Loucy (cell line): Measurements from ENCODE around the gene SCARF1.

Source experiments
- H2AFZ ChIP-seq: fragments of 200-600 bp; sonication (generic); 2 replicates; pipeline ENCODE4 v1.6.0; 2016; ENCODE audit warnings: antibody characterized with exemption, mild to moderate bottlenecking, low read length, moderate library complexity
- H3F3A ChIP-seq: fragments of 200-600 bp; 2 replicates; pipeline ENCODE4 v1.6.0; 2016; ENCODE audit warnings: antibody characterized with exemption, low read depth, mild to moderate bottlenecking
- H3K27me3 ChIP-seq: fragments of 200-600 bp; sonication (generic); 2 replicates; pipeline ENCODE4 v1.6.1; 2014; ENCODE audit warnings: low read length, mild to moderate bottlenecking; ENCODE audit not compliant: insufficient read depth, poor library complexity, severe bottlenecking
- H3K36me3 ChIP-seq: fragments of 200-600 bp; sonication (generic); 2 replicates; pipeline ENCODE4 v1.6.1; 2016; ENCODE audit warnings: low read length; ENCODE audit not compliant: insufficient read depth
- H3K4me1 ChIP-seq: fragments of 200-600 bp; sonication (generic); 2 replicates; pipeline ENCODE4 v1.5.1; 2014; ENCODE audit warnings: low read length, mild to moderate bottlenecking; ENCODE audit not compliant: insufficient read depth, poor library complexity, severe bottlenecking
- H3K4me2 ChIP-seq: fragments of 200-600 bp; sonication (generic); 2 replicates; pipeline ENCODE4 v1.6.0; 2014; ENCODE audit warnings: antibody characterized with exemption, low read length, low read depth, mild to moderate bottlenecking; ENCODE audit not compliant: poor library complexity, severe bottlenecking
- H3K4me3 ChIP-seq: fragments of 200-600 bp; sonication (generic); 2 replicates; pipeline ENCODE4 v1.5.1; 2014; ENCODE audit warnings: low read length, mild to moderate bottlenecking, mixed read lengths; ENCODE audit not compliant: poor library complexity, severe bottlenecking
- H3K79me2 ChIP-seq: fragments of 200-600 bp; sonication (generic); 2 replicates; pipeline ENCODE4 v1.6.1; 2014; ENCODE audit warnings: low read length; ENCODE audit not compliant: insufficient read depth
- H3K9ac ChIP-seq: fragments of 200-600 bp; sonication (generic); 2 replicates; pipeline ENCODE4 v1.6.0; 2014; ENCODE audit warnings: mild to moderate bottlenecking, low read depth, low read length, moderate library complexity; ENCODE audit not compliant: poor library complexity, severe bottlenecking
- H3K9me2 ChIP-seq: fragments of 200-600 bp; sonication (generic); replicated peaks from 2 replicates; pipeline ENCODE4 v1.6.1; 2016; ENCODE audit warnings: low read depth, low read length, mixed read lengths
- H3K9me3 ChIP-seq: fragments of 200-600 bp; sonication (generic); 2 replicates; pipeline ENCODE4 v1.6.1; 2014; ENCODE audit warnings: mild to moderate bottlenecking, antibody characterized with exemption, low read length, low read depth; ENCODE audit not compliant: insufficient read depth
- H4K20me1 ChIP-seq: fragments of 200-600 bp; sonication (generic); 2 replicates; pipeline ENCODE4 v1.6.0; 2014; ENCODE audit warnings: antibody characterized with exemption, low read length, mild to moderate bottlenecking; ENCODE audit not compliant: insufficient read depth, poor library complexity, severe bottlenecking
- EZH2phosphoT487 ChIP-seq: fragments of 200-600 bp; IDR thresholded peaks from 2 replicates; pipeline ENCODE4 v1.6.1; 2018; ENCODE audit warnings: antibody characterized with exemption, mild to moderate bottlenecking, moderate library complexity, borderline replicate concordance
- TF ChIP-seq, protein P1 (sequence below): fragments of 200-600 bp; sonication (generic); conservative IDR thresholded peaks from 2 replicates; pipeline ENCODE4 v1.5.1; 2014; ENCODE audit warnings: mild to moderate bottlenecking, antibody characterized with exemption, low read length

Gene SCARF1

GRCh38 chr17:1605681-1606351, 39.7 kb downstream of the SCARF1 start:
- Histone ChIP-seq H4K20me1 (no peaks in the 10 kb centered on the region), H3K4me1 (peaks cover 17% of the 10 kb centered on the region), H3K9me2 (no peaks in the 10 kb centered on the region), H3K4me3 (no peak overlapping the region), H3K9me3 (peaks cover 12% of the 10 kb centered on the region; the same call in 1 of the 2 replicates), H3F3A (no peaks in the 10 kb centered on the region), H3K36me3 (peaks cover 6% of the 10 kb centered on the region; the same call in 1 of the 2 replicates), H3K9ac (no peak overlapping the region), H3K27me3 (no peaks in the 10 kb centered on the region), H2AFZ (no peak overlapping the region), H3K4me2 (no peak overlapping the region), H3K79me2 (no peaks in the 10 kb centered on the region)
- no peak for TF ChIP-seq EZH2phosphoT487
- TF ChIP-seq, protein P1, sequence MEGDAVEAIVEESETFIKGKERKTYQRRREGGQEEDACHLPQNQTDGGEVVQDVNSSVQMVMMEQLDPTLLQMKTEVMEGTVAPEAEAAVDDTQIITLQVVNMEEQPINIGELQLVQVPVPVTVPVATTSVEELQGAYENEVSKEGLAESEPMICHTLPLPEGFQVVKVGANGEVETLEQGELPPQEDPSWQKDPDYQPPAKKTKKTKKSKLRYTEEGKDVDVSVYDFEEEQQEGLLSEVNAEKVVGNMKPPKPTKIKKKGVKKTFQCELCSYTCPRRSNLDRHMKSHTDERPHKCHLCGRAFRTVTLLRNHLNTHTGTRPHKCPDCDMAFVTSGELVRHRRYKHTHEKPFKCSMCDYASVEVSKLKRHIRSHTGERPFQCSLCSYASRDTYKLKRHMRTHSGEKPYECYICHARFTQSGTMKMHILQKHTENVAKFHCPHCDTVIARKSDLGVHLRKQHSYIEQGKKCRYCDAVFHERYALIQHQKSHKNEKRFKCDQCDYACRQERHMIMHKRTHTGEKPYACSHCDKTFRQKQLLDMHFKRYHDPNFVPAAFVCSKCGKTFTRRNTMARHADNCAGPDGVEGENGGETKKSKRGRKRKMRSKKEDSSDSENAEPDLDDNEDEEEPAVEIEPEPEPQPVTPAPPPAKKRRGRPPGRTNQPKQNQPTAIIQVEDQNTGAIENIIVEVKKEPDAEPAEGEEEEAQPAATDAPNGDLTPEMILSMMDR = no peak

- H4K20me1 ChIP-seq = no peaks in the 10 kb centered on the region
- TF ChIP-seq, protein P1 = no peak
- no peak for TF ChIP-seq EZH2phosphoT487
- no peaks in the 10 kb centered on the region for H3K27me3 ChIP-seq
- H3K79me2 ChIP-seq = no peaks in the 10 kb centered on the region
- H3K9me3 ChIP-seq = peaks cover 12% of the 10 kb centered on the region; the same call in 1 of the 2 replicates
- no peak overlapping the region for H2AFZ ChIP-seq
- no peaks in the 10 kb centered on the region for H3F3A ChIP-seq
- peaks cover 6% of the 10 kb centered on the region; the same call in 1 of the 2 replicates for H3K36me3 ChIP-seq
- H3K4me1 ChIP-seq = peaks cover 17% of the 10 kb centered on the region
- H3K9me2 ChIP-seq = no peaks in the 10 kb centered on the region
- H3K4me3 ChIP-seq = no peak overlapping the region
- no peak overlapping the region for H3K4me2 ChIP-seq
- H3K9ac ChIP-seq = no peak overlapping the region
These were observed 40.6 kb downstream of the SCARF1 start for GRCh38 chr17:1604831-1605528.

GRCh38 chr17:1601571-1601970, 44.0 kb downstream of the SCARF1 start:
- Histone ChIP-seq H3F3A (no peaks in the 10 kb centered on the region), H4K20me1 (no peaks in the 10 kb centered on the region), H3K9me2 (no peaks in the 10 kb centered on the region), H3K27me3 (no peaks in the 10 kb centered on the region), H3K9ac (no peak overlapping the region), H3K4me3 (no peak overlapping the region), H2AFZ (no peak overlapping the region), H3K9me3 (peaks cover 12% of the 10 kb centered on the region; the same call in 1 of the 2 replicates), H3K4me1 (peaks cover under 1% of the 10 kb centered on the region), H3K79me2 (no peaks in the 10 kb centered on the region), H3K4me2 (no peak overlapping the region), H3K36me3 (peaks cover 6% of the 10 kb centered on the region; the same call in 1 of the 2 replicates)
- TF ChIP-seq EZH2phosphoT487 = no peak
- TF ChIP-seq, protein P1 = no peak
